ENCODE results near the gene STK10.
"Not testable (repeated sequence)": the region's sequence is repeated elsewhere in the genome, so short reads cannot be mapped to it uniquely, and the experiment has no call there.

The STK10 gene

GRCh38 chr5:172028167-172028566 is 159.9 kb downstream of the STK10 start:
- no peak for DNase-seq (ENCODE audit: low read depth)
- no peak overlapping the region for H3K4me3 ChIP-seq (ENCODE audit: low read depth, low read length)
- TF ChIP-seq, protein P1, sequence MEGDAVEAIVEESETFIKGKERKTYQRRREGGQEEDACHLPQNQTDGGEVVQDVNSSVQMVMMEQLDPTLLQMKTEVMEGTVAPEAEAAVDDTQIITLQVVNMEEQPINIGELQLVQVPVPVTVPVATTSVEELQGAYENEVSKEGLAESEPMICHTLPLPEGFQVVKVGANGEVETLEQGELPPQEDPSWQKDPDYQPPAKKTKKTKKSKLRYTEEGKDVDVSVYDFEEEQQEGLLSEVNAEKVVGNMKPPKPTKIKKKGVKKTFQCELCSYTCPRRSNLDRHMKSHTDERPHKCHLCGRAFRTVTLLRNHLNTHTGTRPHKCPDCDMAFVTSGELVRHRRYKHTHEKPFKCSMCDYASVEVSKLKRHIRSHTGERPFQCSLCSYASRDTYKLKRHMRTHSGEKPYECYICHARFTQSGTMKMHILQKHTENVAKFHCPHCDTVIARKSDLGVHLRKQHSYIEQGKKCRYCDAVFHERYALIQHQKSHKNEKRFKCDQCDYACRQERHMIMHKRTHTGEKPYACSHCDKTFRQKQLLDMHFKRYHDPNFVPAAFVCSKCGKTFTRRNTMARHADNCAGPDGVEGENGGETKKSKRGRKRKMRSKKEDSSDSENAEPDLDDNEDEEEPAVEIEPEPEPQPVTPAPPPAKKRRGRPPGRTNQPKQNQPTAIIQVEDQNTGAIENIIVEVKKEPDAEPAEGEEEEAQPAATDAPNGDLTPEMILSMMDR (IDR thresholded peaks at IDR 0.05; ENCODE audit: insufficient read depth, low read depth, low read length, missing control alignments) = no peak

DNA sequence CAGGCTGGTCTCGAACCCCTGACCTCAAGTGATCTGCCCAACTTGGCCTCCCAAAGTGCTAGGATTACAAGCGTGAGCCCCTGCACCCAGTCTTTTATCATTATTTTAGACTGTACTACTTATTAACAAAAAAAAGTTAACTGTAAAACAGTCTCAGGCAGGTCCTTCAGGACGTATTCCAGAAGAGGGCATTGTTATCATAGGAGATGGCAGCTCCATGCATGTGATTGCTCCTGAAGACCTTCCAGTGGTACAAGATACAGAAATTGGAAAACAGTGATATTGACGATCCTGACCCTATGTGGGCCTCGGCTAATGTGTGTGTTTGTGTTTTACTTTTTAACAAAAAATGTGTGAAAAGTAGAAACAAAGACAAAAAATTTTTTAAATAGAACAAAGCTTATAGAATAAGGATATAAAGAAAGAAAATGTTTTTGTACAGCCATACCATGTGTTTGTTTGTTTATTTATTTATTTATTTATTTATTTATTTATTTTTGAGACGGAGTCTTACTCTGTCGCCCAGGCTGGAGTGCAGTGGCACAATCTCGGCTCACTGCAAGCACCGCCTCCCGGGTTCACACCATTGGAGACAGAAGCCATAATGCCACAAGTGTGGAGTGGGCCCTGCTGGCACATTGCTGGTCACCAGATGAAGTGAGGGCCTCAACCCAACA is 167.8 kb downstream of the STK10 start:
- H3K4me3 ChIP-seq (ENCODE audit: low read depth, low read length); DNase-seq (ENCODE audit: low read depth): not testable (repeated sequence)
- TF ChIP-seq, protein P1 (IDR thresholded peaks at IDR 0.05; ENCODE audit: insufficient read depth, low read depth, low read length, missing control alignments) = peak; percentile 3

- TF ChIP-seq, protein P1 (IDR thresholded peaks at IDR 0.05; ENCODE audit: insufficient read depth, low read depth, low read length, missing control alignments) = no peak
- no peak overlapping the region for H3K4me3 ChIP-seq (ENCODE audit: low read depth, low read length)
- no peak for DNase-seq (ENCODE audit: low read depth)
These were observed 172.7 kb downstream of the STK10 start for GRCh38 chr5:172015346-172015745.

DNA sequence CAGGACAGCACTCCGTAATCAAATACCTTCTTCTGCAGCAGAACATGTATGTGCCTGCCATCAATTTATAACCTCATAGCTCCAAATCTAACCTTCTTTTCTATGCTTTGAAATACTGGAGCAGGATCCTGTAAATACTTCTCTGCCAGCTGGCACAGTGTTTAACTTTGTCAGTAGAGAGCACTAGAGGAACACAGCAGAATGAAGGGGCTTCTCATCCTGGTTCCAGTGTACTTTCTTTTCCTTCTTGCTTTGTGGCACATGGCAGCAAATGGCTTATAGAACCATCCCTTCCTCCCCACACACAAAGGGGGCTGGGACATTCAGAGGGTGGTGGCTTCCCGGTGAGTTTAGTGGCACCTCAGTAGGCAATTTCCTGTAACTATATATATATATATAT is 177.7 kb downstream of the STK10 start:
- H3K4me3 ChIP-seq (ENCODE audit: low read depth, low read length) = no peak overlapping the region
- no peak for DNase-seq (ENCODE audit: low read depth)
- TF ChIP-seq, protein P1 (IDR thresholded peaks at IDR 0.05; ENCODE audit: insufficient read depth, low read depth, low read length, missing control alignments) = peak; percentile 13

DNA sequence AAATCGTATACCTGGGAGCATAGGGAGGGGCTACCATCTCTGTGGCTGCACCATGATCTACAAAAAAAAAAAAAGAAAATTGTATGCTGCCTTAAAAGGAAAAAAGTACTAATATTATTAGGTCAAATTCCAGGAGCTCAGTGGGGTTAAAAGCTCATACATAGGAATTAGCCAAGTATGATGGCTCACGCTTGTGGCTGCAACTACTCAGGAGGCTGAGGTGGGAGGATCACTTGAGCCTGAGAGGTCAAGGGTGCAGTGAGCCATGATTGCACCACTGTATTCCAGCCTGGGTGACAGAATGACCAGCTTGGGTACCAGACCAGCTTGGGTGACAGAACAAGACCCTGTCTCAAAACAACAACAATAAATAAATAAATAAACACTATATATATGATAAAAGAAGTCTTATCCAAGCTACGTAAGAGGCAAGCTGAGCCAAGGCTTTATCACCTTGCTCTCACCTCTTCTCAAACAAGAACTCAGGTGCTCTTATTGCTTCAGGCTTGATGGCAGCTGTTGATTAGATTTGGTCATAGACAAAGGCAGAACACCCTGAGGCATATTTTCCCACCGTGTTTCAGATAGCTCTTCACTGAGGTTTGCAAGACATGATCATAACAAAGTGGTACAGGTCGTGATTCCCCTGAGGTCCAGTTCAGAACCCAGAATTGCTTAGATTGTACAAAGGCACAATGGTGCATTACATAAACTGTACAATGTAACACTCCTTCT is 178.3 kb downstream of the STK10 start:
- no peak overlapping the region for H3K4me3 ChIP-seq (ENCODE audit: low read depth, low read length)
- no peak for DNase-seq (ENCODE audit: low read depth)
- TF ChIP-seq, protein P1 (IDR thresholded peaks at IDR 0.05; ENCODE audit: insufficient read depth, low read depth, low read length, missing control alignments) = no peak

- H3K4me3 ChIP-seq (ENCODE audit: low read depth, low read length) = no peak overlapping the region
- TF ChIP-seq, protein P1 (IDR thresholded peaks at IDR 0.05; ENCODE audit: insufficient read depth, low read depth, low read length, missing control alignments) = no peak
- no peak for DNase-seq (ENCODE audit: low read depth)
These were observed 179.3 kb downstream of the STK10 start for GRCh38 chr5:172008689-172009141.

Measured in GM12865 (cell line).